BLaER1 treated with 17β-estradiol and CSF1 and Interleukin-3, amounts not matched to agents 10 nM and 100 nM (cell line): ENCODE data around the gene DNAH8.
"Not testable (repeated sequence)": the region's sequence is repeated elsewhere in the genome, so short reads cannot be mapped to it uniquely, and the experiment has no call there.

ENCODE experiments used
- H3K27ac ChIP-seq, 11 experiments: shearing (Covaris generic); formaldehyde crosslinking; 2 replicates each; pipeline ENCODE4 v1.8.1; 2022
- H3K27me3 ChIP-seq, 11 experiments: shearing (Covaris generic); formaldehyde crosslinking; 2 replicates each; pipeline ENCODE4 v1.8.1; 2022
- H3K36me3 ChIP-seq, 11 experiments: shearing (Covaris generic); formaldehyde crosslinking; 2 replicates each; pipeline ENCODE4 v1.8.1; 2022
- H3K4me1 ChIP-seq, 10 experiments: shearing (Covaris generic); formaldehyde crosslinking; 2 replicates each; pipeline ENCODE4 v1.8.1; 2022
- H3K4me2 ChIP-seq, 11 experiments: shearing (Covaris generic); formaldehyde crosslinking; 2 replicates each; pipeline ENCODE4 v1.8.1; 2022
- H3K4me3 ChIP-seq, 10 experiments: shearing (Covaris generic); formaldehyde crosslinking; 2 replicates each; pipeline ENCODE4 v1.8.1; 2022
- H3K9ac ChIP-seq, 11 experiments: shearing (Covaris generic); formaldehyde crosslinking; 2 replicates each; pipeline ENCODE4 v1.8.1; 2022
- H3K9me3 ChIP-seq, 11 experiments: shearing (Covaris generic); formaldehyde crosslinking; replicated peaks in 1 of 11; 2 replicates each; pipeline ENCODE4 v1.8.1; 2022
- H4K20me1 ChIP-seq, 11 experiments: shearing (Covaris generic); formaldehyde crosslinking; 2 replicates each; pipeline ENCODE4 v1.8.1; 2022
- Cebpa-rat ChIP-seq, 11 experiments: shearing (Covaris generic); IDR thresholded peaks; 2 replicates each; pipeline ENCODE4 v1.8.1; 2022

DNAH8 gene

DNA sequence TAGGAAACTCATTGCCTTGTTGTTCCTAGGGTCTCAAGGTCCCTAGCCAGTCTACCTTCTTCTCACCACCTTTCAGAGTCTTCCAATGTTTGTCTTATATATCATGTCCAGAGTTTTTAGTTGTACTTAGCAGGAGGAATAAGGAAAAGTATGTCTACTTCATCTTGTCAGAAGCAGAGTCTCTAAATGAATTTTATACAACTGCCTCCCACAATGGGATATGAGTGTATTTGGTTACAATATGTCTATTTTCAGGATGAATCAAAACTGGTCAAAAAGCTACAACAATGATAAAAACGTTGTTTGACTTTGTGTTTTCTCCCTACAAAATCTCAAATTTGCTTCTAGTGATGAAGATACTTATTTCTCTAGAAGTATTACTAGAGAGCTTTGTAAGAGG lies 19.2 kb upstream of the DNAH8 start:
- Histone ChIP-seq H3K4me2 (no peak overlapping the region), H3K9me3 (peaks cover 24 to 55% (median 44%) of the 10 kb centered on the region in 11 experiments), H3K4me1 (peaks cover 0 to 21% (median 0%) of the 10 kb centered on the region in 10 experiments; a peak in 4 of 20 replicates), H3K4me3 (no peak overlapping the region), H3K36me3 (peaks cover 23 to 77% (median 45%) of the 10 kb centered on the region in 11 experiments), H3K9ac (no peak overlapping the region), H3K27me3 (no peaks in the 10 kb centered on the region), H3K27ac (no peak overlapping the region), H4K20me1 (peaks cover 0 to 39% (median 9%) of the 10 kb centered on the region in 11 experiments; a peak in 11 of 22 replicates)
- no peak for TF ChIP-seq Cebpa-rat (IDR thresholded peaks at IDR 0.05)

DNA sequence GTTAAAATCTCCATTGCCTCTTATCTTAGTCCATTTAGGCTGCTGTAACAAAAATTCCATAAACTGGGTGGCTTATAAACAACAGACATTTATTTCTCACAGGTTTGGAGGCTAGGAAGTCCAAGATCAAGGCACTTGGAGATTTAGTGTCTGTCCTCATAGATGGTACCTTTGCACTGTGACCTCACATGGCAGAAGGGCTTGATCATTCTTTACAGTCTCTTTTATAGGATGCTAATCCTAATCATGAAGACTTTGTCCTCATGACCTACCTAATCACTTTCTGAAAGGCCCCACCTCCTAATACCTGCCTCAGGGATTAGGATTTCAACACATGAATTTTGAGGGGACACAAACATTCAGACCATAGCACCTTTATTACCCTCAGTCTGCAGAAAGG lies 18.8 kb upstream of the DNAH8 start:
- no peak for TF ChIP-seq Cebpa-rat (IDR thresholded peaks at IDR 0.05)
- H3K9me3 ChIP-seq = peaks cover 28 to 59% (median 48%) of the 10 kb centered on the region in 11 experiments

GRCh38 chr6:38697846-38698245 lies 17.3 kb upstream of the DNAH8 start:
- H3K4me1 ChIP-seq = peaks cover 4 to 15% (median 6%) of the 10 kb centered on the region in 10 experiments; a peak in 9 of 20 replicates
- no peak for TF ChIP-seq Cebpa-rat (IDR thresholded peaks at IDR 0.05)

More for the DNA sequence above, 18.8 kb upstream of the DNAH8 start:
- H4K20me1 ChIP-seq = peaks cover 0 to 36% (median 9%) of the 10 kb centered on the region in 11 experiments; a peak in 11 of 22 replicates
- no peak overlapping the region for H3K27ac ChIP-seq
- no peak overlapping the region for H3K4me2 ChIP-seq
- no peak overlapping the region for H3K4me3 ChIP-seq
- H3K27me3 ChIP-seq = no peaks in the 10 kb centered on the region
- peaks cover 27 to 77% (median 50%) of the 10 kb centered on the region in 11 experiments for H3K36me3 ChIP-seq
- peaks cover 0 to 17% (median 0%) of the 10 kb centered on the region in 10 experiments; a peak in 3 of 20 replicates for H3K4me1 ChIP-seq
- no peak overlapping the region for H3K9ac ChIP-seq

DNA sequence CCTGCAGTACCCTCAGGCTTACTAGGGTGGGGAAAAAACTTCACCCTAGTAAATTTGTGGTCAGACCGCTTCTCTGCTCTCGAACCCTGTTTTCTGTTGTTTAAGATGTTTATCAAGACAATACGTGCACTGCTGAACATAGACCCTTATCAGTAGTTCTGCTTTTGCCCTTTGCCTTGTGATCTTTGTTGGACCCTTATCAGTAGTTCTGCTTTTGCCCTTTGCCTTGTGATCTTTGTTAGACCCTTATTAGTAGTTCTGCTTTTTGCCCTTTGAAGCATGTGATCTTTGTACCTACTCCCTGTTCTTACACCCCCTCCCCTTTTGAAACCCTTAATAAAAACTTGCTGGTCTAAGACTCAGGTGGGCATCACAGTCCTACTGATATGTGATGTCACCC lies 15.4 kb upstream of the DNAH8 start:
- H3K27me3 ChIP-seq, H3K9ac ChIP-seq, H3K4me2 ChIP-seq, H3K27ac ChIP-seq: not testable (repeated sequence)
- Histone ChIP-seq H3K36me3 (peaks cover 28 to 71% (median 51%) of the 10 kb centered on the region in 11 experiments), H3K9me3 (peaks cover 28 to 61% (median 55%) of the 10 kb centered on the region in 11 experiments), H3K4me3 (0 out of 20 replicates have a peak overlapping the region, but pooled peaks of 1 of the 10 experiments have one; percentile 5), H3K4me1 (peaks cover 0 to 14% (median 5%) of the 10 kb centered on the region in 10 experiments; a peak in 10 of 20 replicates), H4K20me1 (peaks cover 0 to 27% (median 9%) of the 10 kb centered on the region in 11 experiments; a peak in 11 of 22 replicates)

More at GRCh38 chr6:38697846-38698245, 17.3 kb upstream of the DNAH8 start:
- no peak overlapping the region for H3K4me2 ChIP-seq
- peaks cover 28 to 78% (median 53%) of the 10 kb centered on the region in 11 experiments for H3K36me3 ChIP-seq
- H4K20me1 ChIP-seq = peaks cover 0 to 31% (median 9%) of the 10 kb centered on the region in 11 experiments; a peak in 11 of 22 replicates
- H3K27me3 ChIP-seq = no peaks in the 10 kb centered on the region
- H3K4me3 ChIP-seq = no peak overlapping the region
- H3K27ac ChIP-seq = no peak overlapping the region
- H3K9ac ChIP-seq = no peak overlapping the region
- peaks cover 28 to 63% (median 56%) of the 10 kb centered on the region in 11 experiments for H3K9me3 ChIP-seq

DNA sequence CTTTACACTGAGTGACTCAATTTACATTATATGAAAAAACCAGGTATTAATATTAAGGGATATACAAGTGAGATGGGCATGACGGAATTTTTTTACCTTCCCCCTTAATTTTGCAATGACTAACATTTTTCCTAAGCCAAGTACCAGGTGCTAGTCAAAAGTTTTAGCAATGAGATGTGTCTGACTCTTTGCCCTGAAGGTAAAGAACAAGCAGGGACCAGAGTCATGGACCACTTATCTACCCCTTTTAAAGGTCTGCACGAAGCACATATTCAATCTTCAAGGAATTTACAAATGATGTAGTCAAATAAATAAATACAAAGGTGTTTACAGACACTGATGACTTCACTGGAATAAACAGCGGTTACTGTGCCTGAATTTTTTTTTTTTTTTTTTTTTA lies 13.6 kb upstream of the DNAH8 start:
- TF ChIP-seq Cebpa-rat (IDR thresholded peaks at IDR 0.05) = no peak
- no peak overlapping the region for H3K9ac ChIP-seq

DNA sequence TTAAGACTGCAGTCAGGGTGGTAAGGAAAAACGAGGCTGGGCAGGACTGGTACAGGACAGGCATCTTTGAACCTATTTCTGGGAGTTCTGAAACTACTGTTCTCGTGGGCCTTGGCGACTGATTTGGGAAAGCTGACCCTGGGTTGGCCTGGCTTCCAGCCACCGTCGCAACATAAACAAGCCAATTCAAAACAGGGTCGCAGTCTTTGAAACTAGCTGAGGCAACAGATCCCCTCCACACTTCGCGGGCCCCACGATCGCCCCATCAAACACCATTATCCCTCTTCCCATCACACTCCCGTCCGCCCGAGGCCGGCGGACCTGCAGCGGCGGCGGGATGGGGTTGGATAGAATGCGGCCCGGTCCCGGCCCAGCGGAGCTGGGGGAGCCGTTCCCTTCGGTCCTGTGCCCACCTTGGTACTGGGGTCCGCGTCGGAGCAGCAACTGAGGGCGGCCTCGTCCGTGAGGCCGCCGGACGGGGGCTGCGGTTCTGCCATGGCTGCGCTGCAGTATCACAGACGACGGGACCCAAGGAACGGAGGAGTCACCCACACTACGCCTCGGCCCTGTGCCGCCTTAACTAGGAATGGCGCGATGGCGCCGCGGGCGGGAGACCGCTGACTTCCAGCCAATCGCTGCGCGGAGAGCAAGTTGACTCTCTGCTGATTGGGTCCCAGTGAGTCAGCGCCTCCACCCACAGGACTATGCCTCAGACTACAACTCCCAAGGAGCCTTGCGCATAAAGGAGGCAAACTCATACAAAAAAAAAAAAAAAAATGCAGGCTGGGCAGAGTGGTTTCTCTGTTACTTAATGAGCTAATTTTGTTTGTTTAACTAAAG lies 12.3 kb upstream of the DNAH8 start, which contains the start of gene GLO1:
GLO1 (minus strand) TSS at position 588 of the 840 bp plus-strand sequence; CDS start at position 497, 91 bp downstream.
- H3K4me2 ChIP-seq = peak within 1 kb of the TSS; percentile 74 to 94 (median 85)
- no peak for TF ChIP-seq Cebpa-rat (IDR thresholded peaks at IDR 0.05)
- H3K27ac ChIP-seq = peak within 1 kb of the TSS; percentile 83 to 95 (median 93)
- H3K9me3 ChIP-seq = peaks cover 28 to 42% (median 38%) of the 10 kb centered on the region in 11 experiments
- no peaks in the 10 kb centered on the region for H3K27me3 ChIP-seq
- peaks cover 0 to 4% (median 0%) of the 10 kb centered on the region in 11 experiments; a peak in 5 of 22 replicates for H4K20me1 ChIP-seq
- peak within 1 kb of the TSS; percentile 90 to 95 (median 93) for H3K9ac ChIP-seq
- peak within 1 kb of the TSS; percentile 69 to 87 (median 79) for H3K4me3 ChIP-seq
- H3K4me1 ChIP-seq = peaks cover 0 to 14% (median 5%) of the 10 kb centered on the region in 10 experiments; a peak in 10 of 20 replicates
- H3K36me3 ChIP-seq = peaks cover 16 to 40% (median 30%) of the 10 kb centered on the region in 11 experiments

More for the DNA sequence above, 13.6 kb upstream of the DNAH8 start:
- Histone ChIP-seq H3K27ac (no peak overlapping the region), H3K4me1 (peaks cover 0 to 14% (median 5%) of the 10 kb centered on the region in 10 experiments; a peak in 10 of 20 replicates), H3K36me3 (peaks cover 19 to 52% (median 40%) of the 10 kb centered on the region in 11 experiments), H3K4me3 (peak overlapping the region in 9 of 10 experiments; percentile 72 to 87 (median 80); a peak in 10 of 20 replicates), H4K20me1 (peaks cover 0 to 16% (median 5%) of the 10 kb centered on the region in 11 experiments; a peak in 10 of 22 replicates), H3K27me3 (no peaks in the 10 kb centered on the region), H3K9me3 (peaks cover 28 to 53% (median 42%) of the 10 kb centered on the region in 11 experiments), H3K4me2 (peak overlapping the region in 9 of 11 experiments; percentile 17 to 89 (median 84); a peak in 9 of 22 replicates)

DNA sequence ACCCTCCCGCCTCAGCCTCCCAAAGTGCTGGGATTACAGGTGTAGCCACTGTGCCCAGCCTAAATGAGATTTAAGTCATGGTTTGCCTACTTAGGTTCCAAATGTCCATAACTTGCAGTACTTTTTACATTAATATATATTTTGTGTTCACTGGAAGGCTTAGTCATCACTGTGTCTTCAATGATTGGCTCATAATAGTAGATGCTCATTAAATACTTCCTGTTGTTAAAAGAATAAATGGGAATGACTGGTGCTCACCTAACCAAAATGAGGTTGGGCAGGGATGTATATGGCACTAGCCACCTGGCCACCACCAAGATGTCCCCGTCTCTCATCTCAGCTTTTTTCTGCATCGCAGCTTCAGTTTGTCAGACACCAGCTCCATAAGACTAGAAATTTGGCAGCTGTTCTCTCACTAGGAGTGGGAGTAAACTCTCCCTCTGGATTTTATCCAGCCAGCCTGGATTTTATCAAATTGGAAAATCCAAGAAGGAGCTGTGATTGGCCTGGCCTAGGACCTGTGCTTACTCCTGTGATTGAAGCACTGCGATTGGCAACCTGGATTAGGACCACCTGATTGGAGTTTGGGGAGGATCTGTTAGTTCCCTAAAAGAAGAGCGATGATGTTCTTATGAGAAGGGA lies 11.0 kb upstream of the DNAH8 start:
- H3K27me3 ChIP-seq = no peaks in the 10 kb centered on the region
- H4K20me1 ChIP-seq = no peaks in the 10 kb centered on the region
- H3K4me2 ChIP-seq = no peak overlapping the region
- no peak overlapping the region for H3K9ac ChIP-seq
- no peak overlapping the region for H3K27ac ChIP-seq
- no peak overlapping the region for H3K4me3 ChIP-seq
- peaks cover 14 to 27% (median 24%) of the 10 kb centered on the region in 11 experiments for H3K36me3 ChIP-seq
- H3K9me3 ChIP-seq = peaks cover 22 to 32% (median 27%) of the 10 kb centered on the region in 11 experiments
- H3K4me1 ChIP-seq = peaks cover 0 to 14% (median 5%) of the 10 kb centered on the region in 10 experiments; a peak in 10 of 20 replicates
- TF ChIP-seq Cebpa-rat (IDR thresholded peaks at IDR 0.05) = no peak

DNA sequence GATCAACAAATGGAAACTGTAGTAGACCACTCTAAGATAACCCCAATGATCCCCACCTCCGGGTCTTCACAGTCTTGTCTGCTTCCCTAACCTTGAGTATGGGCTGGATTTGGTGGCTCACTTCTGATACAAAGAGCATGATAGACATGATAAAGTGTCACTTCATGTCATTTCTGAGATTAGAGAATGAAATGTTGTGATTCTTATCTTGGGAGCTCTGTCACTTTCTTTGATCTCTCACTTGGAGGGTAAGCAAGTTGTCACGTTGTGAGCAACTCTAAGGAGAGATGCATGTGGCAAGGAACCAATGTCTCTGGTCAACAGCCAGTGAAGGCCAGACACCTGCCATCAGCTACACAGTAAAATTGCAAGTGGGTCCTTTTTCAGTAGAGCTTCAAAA lies 9.2 kb upstream of the DNAH8 start:
- Histone ChIP-seq H3K4me1 (peaks cover 0 to 14% (median 5%) of the 10 kb centered on the region in 10 experiments; a peak in 10 of 20 replicates), H3K4me2 (no peak overlapping the region), H3K36me3 (peaks cover 2 to 9% (median 8%) of the 10 kb centered on the region in 11 experiments; a peak in 21 of 22 replicates)

More for the DNA sequence above, 9.2 kb upstream of the DNAH8 start:
- TF ChIP-seq Cebpa-rat (IDR thresholded peaks at IDR 0.05) = no peak
- H4K20me1 ChIP-seq = no peaks in the 10 kb centered on the region
- no peak overlapping the region for H3K27ac ChIP-seq
- H3K9me3 ChIP-seq = peaks cover 18 to 30% (median 23%) of the 10 kb centered on the region in 11 experiments
- no peak overlapping the region for H3K4me3 ChIP-seq
- no peak overlapping the region for H3K9ac ChIP-seq
- H3K27me3 ChIP-seq = no peaks in the 10 kb centered on the region
